Uterus (tissue), 2 donors: ENCODE results near the gene LRRC8B.

ENCODE experiments used
- POLR2A ChIP-seq, 2 donors: fragments of 450-650 bp; IDR thresholded peaks; one replicate each; pipeline ENCODE4 v1.6.1; 2016; ENCODE audit warnings: antibody characterized with exemption in 2 of 2, mild to moderate bottlenecking in 1 of 2, moderate library complexity in 1 of 2
- TF ChIP-seq, protein P1 (sequence below), 4 experiments: fragments of 200-600 bp in 2 of 4; fragments of 450-650 bp in 2 of 4; sonication (generic) in 2 of 4; IDR thresholded peaks; one replicate each; pipeline ENCODE4 v1.5.1; 2016 to 2019; ENCODE audit warnings: antibody characterized with exemption in 4 of 4, mild to moderate bottlenecking in 2 of 4, moderate library complexity in 1 of 4

- TF ChIP-seq POLR2A (IDR thresholded peaks at IDR 0.05), result no peak
- TF ChIP-seq, protein P1, sequence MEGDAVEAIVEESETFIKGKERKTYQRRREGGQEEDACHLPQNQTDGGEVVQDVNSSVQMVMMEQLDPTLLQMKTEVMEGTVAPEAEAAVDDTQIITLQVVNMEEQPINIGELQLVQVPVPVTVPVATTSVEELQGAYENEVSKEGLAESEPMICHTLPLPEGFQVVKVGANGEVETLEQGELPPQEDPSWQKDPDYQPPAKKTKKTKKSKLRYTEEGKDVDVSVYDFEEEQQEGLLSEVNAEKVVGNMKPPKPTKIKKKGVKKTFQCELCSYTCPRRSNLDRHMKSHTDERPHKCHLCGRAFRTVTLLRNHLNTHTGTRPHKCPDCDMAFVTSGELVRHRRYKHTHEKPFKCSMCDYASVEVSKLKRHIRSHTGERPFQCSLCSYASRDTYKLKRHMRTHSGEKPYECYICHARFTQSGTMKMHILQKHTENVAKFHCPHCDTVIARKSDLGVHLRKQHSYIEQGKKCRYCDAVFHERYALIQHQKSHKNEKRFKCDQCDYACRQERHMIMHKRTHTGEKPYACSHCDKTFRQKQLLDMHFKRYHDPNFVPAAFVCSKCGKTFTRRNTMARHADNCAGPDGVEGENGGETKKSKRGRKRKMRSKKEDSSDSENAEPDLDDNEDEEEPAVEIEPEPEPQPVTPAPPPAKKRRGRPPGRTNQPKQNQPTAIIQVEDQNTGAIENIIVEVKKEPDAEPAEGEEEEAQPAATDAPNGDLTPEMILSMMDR (IDR thresholded peaks at IDR 0.05), result no peak
These were observed 74.7 kb downstream of the LRRC8B start for GRCh38 chr1:89599332-89599630.
